Fibroblast of the aortic adventitia (primary cell): ENCODE results near the gene PRKAG3. TPM values are rescaled to one million over a fixed set of nuclear protein-coding genes. Genes with fewer than 3 reads are reported as not detected.
A peak's percentile ranks its signal among the peaks of the same experiment; 100 is the strongest.

ENCODE experiments used
- DNase-seq: peaks from one replicate; pipeline ENCODE4 v3.0.0-alpha.2; 2010; ENCODE audit warnings: low read depth
- H3K4me3 ChIP-seq: 2 replicates; pipeline ENCODE4 v1.5.1; 2011; ENCODE audit warnings: low read depth, mild to moderate bottlenecking, control low read depth, low read length, moderate library complexity
- total RNA-seq: library from RNA; depleted of rRNA; stranded (reverse); fragments of >200 nt; gene quantifications from 2 replicates; pipeline ENCODE4 v1.2.3, GENCODE V29; 2012; ENCODE audit warnings: low replicate concordance
- TF ChIP-seq, protein P1 (sequence below): IDR thresholded peaks from 2 replicates; pipeline ENCODE4 v1.5.1; 2011; ENCODE audit warnings: mild to moderate bottlenecking, low read length, control low read depth, inconsistent platforms; ENCODE audit not compliant: insufficient read depth

PRKAG3 gene
- total RNA-seq, 1 donor, result 0.18 TPM

- DNase-seq, result no peak
- no peak overlapping the region for H3K4me3 ChIP-seq
- TF ChIP-seq, protein P1, sequence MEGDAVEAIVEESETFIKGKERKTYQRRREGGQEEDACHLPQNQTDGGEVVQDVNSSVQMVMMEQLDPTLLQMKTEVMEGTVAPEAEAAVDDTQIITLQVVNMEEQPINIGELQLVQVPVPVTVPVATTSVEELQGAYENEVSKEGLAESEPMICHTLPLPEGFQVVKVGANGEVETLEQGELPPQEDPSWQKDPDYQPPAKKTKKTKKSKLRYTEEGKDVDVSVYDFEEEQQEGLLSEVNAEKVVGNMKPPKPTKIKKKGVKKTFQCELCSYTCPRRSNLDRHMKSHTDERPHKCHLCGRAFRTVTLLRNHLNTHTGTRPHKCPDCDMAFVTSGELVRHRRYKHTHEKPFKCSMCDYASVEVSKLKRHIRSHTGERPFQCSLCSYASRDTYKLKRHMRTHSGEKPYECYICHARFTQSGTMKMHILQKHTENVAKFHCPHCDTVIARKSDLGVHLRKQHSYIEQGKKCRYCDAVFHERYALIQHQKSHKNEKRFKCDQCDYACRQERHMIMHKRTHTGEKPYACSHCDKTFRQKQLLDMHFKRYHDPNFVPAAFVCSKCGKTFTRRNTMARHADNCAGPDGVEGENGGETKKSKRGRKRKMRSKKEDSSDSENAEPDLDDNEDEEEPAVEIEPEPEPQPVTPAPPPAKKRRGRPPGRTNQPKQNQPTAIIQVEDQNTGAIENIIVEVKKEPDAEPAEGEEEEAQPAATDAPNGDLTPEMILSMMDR, result no peak
These were observed 31.5 kb upstream of the PRKAG3 start for GRCh38 chr2:218863021-218863520.

GRCh38 chr2:218861645-218862318, 30.2 kb upstream of the PRKAG3 start:
- no peak overlapping the region for H3K4me3 ChIP-seq
- DNase-seq, result no peak
- TF ChIP-seq, protein P1, result no peak

DNA sequence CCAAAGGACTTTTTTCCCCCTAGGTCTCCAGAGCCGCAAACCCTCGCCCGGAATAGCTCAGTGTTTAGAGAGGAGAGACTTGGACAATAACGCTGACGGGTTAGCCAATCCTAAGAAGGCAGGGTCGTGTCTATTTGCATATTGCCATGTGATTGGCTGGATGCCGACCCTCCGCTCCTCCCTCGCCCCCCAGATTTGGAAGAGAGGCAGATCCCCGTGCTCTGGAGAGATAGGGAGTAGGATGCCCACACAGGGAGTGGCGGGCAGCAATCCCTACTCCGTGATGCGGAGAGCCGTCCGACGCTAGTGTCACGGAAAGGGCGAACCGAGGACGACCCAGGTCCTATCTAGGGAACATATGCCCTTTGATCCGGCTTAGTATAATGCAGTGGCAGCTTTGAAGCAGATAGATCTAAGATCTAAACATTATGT, 29.4 kb upstream of the PRKAG3 start:
- H3K4me3 ChIP-seq, result no peak overlapping the region
- peak; percentile 35 for DNase-seq
- TF ChIP-seq, protein P1, result no peak

GRCh38 chr2:218859988-218860831, 28.6 kb upstream of the PRKAG3 start:
- DNase-seq, result no peak
- H3K4me3 ChIP-seq, result no peak overlapping the region
- TF ChIP-seq, protein P1, result no peak

DNA sequence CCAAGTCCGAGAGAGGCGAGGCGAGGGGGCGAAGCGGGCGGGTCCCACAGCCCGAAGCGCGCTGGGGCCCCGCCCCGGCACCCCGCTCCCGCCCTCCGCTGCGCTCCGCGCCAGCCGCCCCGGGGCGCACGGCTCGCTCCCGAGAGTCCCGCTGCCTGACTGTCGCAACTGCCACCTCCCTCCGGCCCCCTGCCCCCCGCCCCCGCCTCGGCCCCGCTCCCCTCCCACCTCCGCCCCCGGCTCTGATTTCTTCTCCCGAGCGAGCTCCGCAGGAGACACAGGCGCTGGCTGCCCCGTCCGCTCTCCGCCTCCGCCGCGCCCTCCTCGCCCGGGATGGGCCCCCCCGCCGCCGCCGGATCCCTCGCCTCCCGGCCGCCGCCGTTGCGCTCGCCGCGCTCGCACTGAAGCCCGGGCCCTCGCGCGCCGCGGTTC, 28.0 kb upstream of the PRKAG3 start, which contains the start of gene WNT6:
Gene WNT6 (plus strand): TSS at position 250 of the 432 bp plus-strand sequence. CDS start 233 bp downstream, outside the sequence.
- DNase-seq, result no peak
- H3K4me3 ChIP-seq, result no peak within 1 kb of the TSS
- TF ChIP-seq, protein P1, result no peak

DNA sequence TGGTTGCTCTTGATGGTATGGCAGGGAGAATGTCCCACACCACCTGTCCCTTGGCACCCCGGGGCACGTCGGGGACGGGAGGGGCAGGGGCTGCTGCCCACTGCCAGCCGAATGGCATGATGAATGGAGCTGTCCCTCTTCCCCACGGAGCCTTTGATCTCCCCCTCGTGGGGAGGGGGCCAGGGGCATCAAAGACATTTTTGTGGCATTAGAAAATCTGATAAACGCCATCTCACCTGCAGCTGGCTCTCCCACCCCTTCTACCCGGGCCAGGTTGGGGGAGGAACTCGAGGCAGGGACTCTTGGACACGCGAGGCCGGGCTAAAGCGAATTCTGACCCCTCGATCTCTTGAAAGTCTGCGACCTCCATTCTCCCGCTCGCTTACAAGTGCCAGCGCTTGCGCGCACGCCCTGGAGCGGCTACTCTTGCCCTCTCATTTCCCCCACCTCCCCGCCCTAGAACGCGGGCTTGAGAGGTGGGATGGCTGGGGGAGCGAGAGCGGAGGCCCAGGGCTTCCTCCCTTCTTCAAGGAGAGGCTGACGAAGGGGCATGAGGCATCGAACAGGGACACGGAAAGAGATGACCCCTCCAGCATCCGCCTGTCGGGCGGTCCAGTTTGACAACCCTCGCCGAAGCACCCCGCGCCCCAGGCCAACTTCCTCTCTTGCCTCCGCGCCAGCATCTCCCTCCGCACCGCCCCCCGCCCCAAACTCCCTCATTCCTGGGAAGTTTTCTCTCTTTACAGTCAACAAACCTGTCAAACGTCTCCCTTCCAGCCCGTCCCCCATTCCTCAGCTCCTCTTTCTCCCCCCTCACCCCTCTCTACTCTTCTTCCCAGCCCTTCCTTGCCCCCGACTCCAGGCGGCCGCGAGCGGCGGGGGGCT, 27.3 kb upstream of the PRKAG3 start:
- TF ChIP-seq, protein P1, result no peak
- H3K4me3 ChIP-seq, result no peak overlapping the region
- no peak for DNase-seq
